PC-3 (cell line): ENCODE data around the gene ZNF385B.

Experiments used
- EZH2 ChIP-seq: fragments of 300-600 bp; sonication (generic); IDR thresholded peaks from one replicate; pipeline ENCODE4 v1.6.1; 2017; ENCODE audit warnings: antibody characterized with exemption, mild to moderate bottlenecking, low read length; ENCODE audit not compliant: unreplicated experiment
- TF ChIP-seq, protein P1 (sequence below): fragments of 300-600 bp; sonication (generic); conservative IDR thresholded peaks from 2 replicates; pipeline ENCODE4 v1.5.1; 2017; ENCODE audit warnings: antibody characterized with exemption, low read depth, mild to moderate bottlenecking, low read length

DNA sequence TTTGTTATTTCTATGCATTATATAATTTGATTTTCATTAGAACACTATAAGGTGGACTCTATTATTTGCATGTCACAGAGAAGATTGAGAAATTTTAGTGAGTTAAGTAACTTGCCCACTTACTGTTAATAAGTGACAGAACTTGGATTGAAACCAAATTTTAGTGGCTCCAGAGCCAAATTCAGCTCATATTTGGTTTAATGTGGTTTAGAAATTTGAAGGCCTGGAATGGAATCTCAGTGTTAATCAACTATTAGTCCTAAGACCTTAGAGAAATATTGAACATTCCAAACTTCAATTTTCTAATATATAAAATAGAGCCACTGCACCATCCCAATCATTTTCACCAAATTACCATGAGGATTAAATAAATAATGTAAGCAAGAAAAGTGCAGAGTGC, 281.6 kb downstream of the ZNF385B start:
- TF ChIP-seq, protein P1, sequence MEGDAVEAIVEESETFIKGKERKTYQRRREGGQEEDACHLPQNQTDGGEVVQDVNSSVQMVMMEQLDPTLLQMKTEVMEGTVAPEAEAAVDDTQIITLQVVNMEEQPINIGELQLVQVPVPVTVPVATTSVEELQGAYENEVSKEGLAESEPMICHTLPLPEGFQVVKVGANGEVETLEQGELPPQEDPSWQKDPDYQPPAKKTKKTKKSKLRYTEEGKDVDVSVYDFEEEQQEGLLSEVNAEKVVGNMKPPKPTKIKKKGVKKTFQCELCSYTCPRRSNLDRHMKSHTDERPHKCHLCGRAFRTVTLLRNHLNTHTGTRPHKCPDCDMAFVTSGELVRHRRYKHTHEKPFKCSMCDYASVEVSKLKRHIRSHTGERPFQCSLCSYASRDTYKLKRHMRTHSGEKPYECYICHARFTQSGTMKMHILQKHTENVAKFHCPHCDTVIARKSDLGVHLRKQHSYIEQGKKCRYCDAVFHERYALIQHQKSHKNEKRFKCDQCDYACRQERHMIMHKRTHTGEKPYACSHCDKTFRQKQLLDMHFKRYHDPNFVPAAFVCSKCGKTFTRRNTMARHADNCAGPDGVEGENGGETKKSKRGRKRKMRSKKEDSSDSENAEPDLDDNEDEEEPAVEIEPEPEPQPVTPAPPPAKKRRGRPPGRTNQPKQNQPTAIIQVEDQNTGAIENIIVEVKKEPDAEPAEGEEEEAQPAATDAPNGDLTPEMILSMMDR, result no peak
- no peak for TF ChIP-seq EZH2
